Measurements from ENCODE around the gene MBP. TPM values are rescaled to one million over a fixed set of nuclear protein-coding genes. Genes with fewer than 3 reads are reported as not detected.
"Not testable (repeated sequence)": the region's sequence is repeated elsewhere in the genome, so short reads cannot be mapped to it uniquely, and the experiment has no call there.

Gene MBP
- total RNA-seq, 4 donors from 2014 or later: 40.9 to 67.7 (median 51.8) TPM

DNA sequence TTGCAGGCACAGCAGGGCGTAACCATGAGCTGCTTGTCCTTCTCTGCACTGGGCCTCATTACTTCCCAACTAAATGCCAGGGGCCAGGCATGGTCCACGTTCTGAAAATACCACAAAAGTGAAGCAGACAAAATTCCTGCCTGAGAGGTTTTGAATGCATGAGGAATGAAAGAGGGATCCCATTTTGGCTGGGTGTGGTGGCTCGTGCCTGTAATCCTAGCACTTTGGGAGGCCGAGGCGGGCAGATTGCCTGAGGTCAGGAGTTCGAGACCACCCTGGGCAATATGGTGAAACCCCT is 139.5 kb downstream of the MBP start:
- no peaks in the 10 kb centered on the region for H3K9me3 ChIP-seq
- H3K4me1 ChIP-seq: no peaks in the 10 kb centered on the region
- no peak for DNase-seq
- H3K27me3 ChIP-seq: no peaks in the 10 kb centered on the region
- no peaks in the 10 kb centered on the region for H3K36me3 ChIP-seq
- no peak for TF ChIP-seq POLR2A (IDR thresholded peaks at IDR 0.05)
- TF ChIP-seq, protein P1, sequence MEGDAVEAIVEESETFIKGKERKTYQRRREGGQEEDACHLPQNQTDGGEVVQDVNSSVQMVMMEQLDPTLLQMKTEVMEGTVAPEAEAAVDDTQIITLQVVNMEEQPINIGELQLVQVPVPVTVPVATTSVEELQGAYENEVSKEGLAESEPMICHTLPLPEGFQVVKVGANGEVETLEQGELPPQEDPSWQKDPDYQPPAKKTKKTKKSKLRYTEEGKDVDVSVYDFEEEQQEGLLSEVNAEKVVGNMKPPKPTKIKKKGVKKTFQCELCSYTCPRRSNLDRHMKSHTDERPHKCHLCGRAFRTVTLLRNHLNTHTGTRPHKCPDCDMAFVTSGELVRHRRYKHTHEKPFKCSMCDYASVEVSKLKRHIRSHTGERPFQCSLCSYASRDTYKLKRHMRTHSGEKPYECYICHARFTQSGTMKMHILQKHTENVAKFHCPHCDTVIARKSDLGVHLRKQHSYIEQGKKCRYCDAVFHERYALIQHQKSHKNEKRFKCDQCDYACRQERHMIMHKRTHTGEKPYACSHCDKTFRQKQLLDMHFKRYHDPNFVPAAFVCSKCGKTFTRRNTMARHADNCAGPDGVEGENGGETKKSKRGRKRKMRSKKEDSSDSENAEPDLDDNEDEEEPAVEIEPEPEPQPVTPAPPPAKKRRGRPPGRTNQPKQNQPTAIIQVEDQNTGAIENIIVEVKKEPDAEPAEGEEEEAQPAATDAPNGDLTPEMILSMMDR (IDR thresholded peaks at IDR 0.05): no peak
- no peak overlapping the region for H3K4me3 ChIP-seq
- no peak overlapping the region for H3K27ac ChIP-seq

DNA sequence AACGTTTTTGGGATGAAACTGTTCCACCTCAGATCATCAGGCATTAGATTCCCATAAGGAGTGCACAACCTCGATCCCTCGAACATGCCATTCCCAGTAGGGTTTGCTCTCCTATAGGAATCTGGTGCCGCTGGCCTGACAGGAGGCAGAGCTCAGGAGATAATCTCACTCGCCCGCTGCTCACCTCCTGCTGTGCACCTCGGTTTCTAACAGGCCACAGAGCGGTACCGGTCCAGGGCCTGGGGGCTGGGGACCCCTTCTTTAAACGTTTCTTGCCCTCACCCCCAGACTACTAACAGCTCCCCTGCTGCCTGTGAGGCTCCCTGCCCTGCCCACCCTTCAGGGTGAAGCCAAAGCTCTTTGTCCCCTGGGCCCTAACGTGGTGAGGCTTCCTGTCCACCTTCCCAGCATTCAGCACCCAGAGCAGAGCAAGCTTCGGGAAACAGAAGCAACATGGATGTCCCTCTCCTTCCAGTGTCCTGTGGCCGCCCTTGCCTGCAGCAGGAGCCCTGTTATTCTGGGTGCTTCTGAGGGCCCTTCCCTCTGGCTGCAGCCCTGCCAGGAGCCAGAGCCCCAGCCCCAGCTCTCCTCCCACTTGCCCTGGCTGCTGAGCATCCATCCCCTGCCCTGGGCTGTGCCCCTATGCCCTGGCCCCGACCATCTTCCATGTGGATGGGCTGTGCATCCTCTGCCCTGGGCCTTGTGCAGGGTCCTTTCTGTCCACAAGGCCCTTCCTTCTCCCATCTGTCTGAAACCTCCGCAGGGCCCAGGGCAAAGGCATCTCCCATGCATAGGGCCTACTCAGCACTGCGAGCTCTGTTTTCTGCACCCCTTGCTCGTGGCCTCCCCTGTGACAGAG is 140.1 kb downstream of the MBP start:
- Histone ChIP-seq H3K27ac (no peak overlapping the region), H3K9me3 (no peaks in the 10 kb centered on the region), H3K4me3 (no peak overlapping the region), H3K4me1 (no peaks in the 10 kb centered on the region), H3K27me3 (no peaks in the 10 kb centered on the region), H3K36me3 (no peaks in the 10 kb centered on the region)
- TF ChIP-seq, protein P1 (IDR thresholded peaks at IDR 0.05): no peak
- no peak for TF ChIP-seq POLR2A (IDR thresholded peaks at IDR 0.05)
- peak in 1 of 3 donors; percentile 10 for DNase-seq

DNA sequence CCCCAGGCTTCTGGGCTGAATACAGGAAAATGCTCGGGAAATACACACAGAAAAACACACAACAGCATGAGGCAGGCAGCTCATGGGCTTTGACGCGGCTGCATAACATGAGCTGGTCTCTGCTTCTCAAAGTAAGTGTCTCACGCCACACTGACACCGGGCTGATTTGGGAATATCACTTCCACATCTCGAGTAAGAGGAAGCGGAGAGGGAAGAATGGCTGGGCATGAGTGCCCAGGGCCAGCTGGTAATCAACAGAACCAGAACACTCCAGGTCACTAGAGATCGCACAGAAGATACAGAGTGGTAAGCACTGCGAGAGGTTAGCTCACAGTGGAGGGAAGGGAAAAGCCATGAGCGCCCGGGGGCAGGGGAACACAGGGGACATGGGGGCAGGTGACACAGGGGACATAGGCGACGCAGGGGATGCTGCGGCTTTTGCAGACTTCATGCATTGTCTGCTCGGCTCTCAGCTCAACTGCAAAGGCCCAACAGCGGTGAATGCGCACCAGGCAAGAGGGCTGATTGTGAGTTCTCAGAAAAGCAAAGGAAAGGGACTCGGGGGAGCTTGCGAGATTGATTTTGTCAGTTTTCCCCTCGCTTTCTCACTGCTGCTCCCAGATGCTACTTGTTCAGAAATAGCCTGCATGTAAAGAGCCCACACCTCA is 141.4 kb downstream of the MBP start:
- Histone ChIP-seq H3K9me3 (no peaks in the 10 kb centered on the region), H3K27me3 (no peaks in the 10 kb centered on the region), H3K4me1 (no peaks in the 10 kb centered on the region), H3K4me3 (no peak overlapping the region), H3K27ac (no peak overlapping the region), H3K36me3 (no peaks in the 10 kb centered on the region)
- TF ChIP-seq, protein P1 (IDR thresholded peaks at IDR 0.05): no peak
- peak in 1 of 3 donors; percentile 18 for DNase-seq

DNA sequence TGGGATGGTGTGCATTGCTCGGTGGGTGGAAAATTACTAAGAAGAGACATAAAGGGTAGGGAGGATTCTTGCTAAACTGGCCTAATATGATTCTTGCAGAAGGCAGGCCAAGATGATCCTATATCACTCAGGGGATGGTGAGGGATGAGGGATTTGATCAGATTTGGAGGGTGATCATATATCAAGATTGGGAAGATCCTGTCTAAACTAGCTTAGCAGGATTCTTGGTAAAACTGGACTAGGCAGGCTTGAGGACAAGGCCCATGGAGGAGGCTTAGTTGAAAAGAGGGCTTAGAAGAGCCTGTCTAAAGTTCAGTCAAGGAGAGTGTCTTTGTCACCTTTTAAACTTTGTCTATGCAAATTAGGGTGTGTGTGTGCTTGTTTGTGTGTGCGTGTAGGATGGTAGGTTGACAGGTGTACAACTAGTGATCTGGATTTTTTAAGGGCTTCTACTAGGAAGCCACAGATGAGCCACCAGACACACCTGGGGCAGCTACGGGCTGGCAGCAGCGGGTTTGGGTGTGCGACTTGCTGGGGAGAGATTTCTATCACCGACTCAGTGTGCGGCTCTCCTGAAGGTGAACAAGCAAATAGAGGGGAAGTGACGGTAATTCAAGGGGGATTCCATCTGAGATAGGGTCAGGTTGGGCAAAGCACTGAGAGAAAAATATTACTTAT is 142.1 kb downstream of the MBP start:
- DNase-seq: peak in 1 of 3 donors; percentile 35
- not testable (repeated sequence) for H3K4me3 ChIP-seq, H3K27ac ChIP-seq, H3K27me3 ChIP-seq, H3K36me3 ChIP-seq, H3K4me1 ChIP-seq, H3K9me3 ChIP-seq

DNA sequence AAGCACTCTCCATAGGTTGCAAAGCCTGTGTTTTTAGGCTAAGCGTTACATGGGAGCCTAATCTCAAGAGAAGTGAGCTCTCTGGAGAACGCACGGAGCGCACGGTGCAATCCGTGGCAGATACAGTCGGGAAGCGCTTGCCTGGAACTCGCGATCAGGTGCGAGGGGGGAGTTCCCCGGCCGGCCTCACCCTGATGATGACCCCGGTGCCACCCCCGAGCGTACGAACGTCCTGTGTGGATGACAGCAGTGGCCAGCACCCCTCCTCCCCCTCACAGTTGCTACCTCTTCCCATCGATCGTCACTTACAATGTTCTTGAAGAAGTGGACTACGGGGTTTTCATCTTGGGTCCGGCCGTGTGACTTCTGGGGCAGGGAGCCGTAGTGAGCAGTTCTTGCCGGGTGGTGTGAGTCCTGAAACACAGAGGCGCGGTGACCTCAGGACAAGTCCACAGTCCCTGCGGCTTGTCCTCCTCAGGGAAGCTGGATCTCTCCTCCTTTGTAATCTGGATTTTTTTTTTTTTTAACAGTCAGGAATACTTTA is 142.9 kb downstream of the MBP start:
- H3K4me1 ChIP-seq: no peaks in the 10 kb centered on the region
- TF ChIP-seq, protein P1 (IDR thresholded peaks at IDR 0.05): no peak
- no peak for TF ChIP-seq POLR2A (IDR thresholded peaks at IDR 0.05)
- H3K36me3 ChIP-seq: no peaks in the 10 kb centered on the region
- H3K4me3 ChIP-seq: no peak overlapping the region
- H3K9me3 ChIP-seq: no peaks in the 10 kb centered on the region
- no peaks in the 10 kb centered on the region for H3K27me3 ChIP-seq
- peak overlapping the region in 1 of 4 donors; percentile 14 for H3K27ac ChIP-seq
- peak in 1 of 3 donors; percentile 22 for DNase-seq
